GM23248 (cell line): ENCODE results near the gene SLAMF8.

Experiments used
- EZH2 ChIP-seq: fragments of 200-600 bp; sonication (generic); IDR thresholded peaks from 2 replicates; pipeline ENCODE4 v1.6.1; 2018; ENCODE audit warnings: antibody characterized with exemption, mild to moderate bottlenecking; ENCODE audit not compliant: insufficient read depth, poor library complexity, severe bottlenecking
- EZH2phosphoT487 ChIP-seq: fragments of 200-600 bp; sonication (generic); IDR thresholded peaks from 2 replicates; pipeline ENCODE4 v1.6.1; 2018; ENCODE audit warnings: antibody characterized with exemption, moderate library complexity, mild to moderate bottlenecking, low read depth; ENCODE audit not compliant: insufficient read depth

- TF ChIP-seq EZH2 (no peak), EZH2phosphoT487 (no peak)
Observed at GRCh38 chr1:159804924-159805323, 21.7 kb upstream of the SLAMF8 start.
